ENCODE data around the gene TNS1. TPM values are rescaled to one million over a fixed set of nuclear protein-coding genes. Genes with fewer than 3 reads are reported as not detected.

The TNS1 gene
- polyA plus RNA-seq, 1 of the 3 experiments (the other 2 are of a cell fraction): 12.1 TPM

- Histone ChIP-seq H3K27me3 (ENCODE audit: insufficient read depth) (no peaks in the 10 kb centered on the region), H3F3A (replicated peaks; ENCODE audit: insufficient read depth) (peaks cover 35% of the 10 kb centered on the region), H3K79me2 (ENCODE audit: insufficient read depth) (no peaks in the 10 kb centered on the region), H3K9me2 (no peaks in the 10 kb centered on the region), H3K27ac (ENCODE audit: low read depth in 2 of 2, low read length in 1 of 2) (no peak overlapping the region), H3K4me2 (no peak overlapping the region), H3K9me3 (no peaks in the 10 kb centered on the region), H2AFZ (ENCODE audit: low read depth) (no peak overlapping the region), H3K9ac (no peak overlapping the region), H3K36me3 (replicated peaks in 1 of 2; ENCODE audit: control insufficient read depth in 1 of 2, insufficient read depth in 2 of 2, low read length in 1 of 2) (peaks cover 0 to 8% of the 10 kb centered on the region in 2 experiments), H3K4me1 (ENCODE audit: control insufficient read depth in 1 of 2, insufficient read depth in 2 of 2, low read depth in 1 of 2, low read length in 1 of 2) (peaks cover 0 to 13% of the 10 kb centered on the region in 2 experiments; a peak in 1 of 4 replicates), H3K4me3 (ENCODE audit: low read depth in 2 of 2, low read length in 1 of 2) (no peak overlapping the region), H4K20me1 (ENCODE audit: insufficient read depth) (no peaks in the 10 kb centered on the region; the same call in 1 of the 2 replicates)
- CTCF ChIA-PET: interaction anchor here (0.6 to 18.5 kb wide), 57 partner anchors 13 to 527 kb away, joined by 3 to 666 read pairs (median 7); partner anchors contain the start of genes RUFY4 and TNS1
- POLR2A ChIA-PET: no interaction called here
- WGBS (ENCODE audit: low lambda C conversion rate): 73% methylated on average over 12 of the region's 13 CpGs
- no peak for TF ChIP-seq POLR2AphosphoS5 (IDR thresholded peaks at IDR 0.05; ENCODE audit: low read depth, low read length)
- no peak for TF ChIP-seq MXI1 (IDR thresholded peaks at IDR 0.05; ENCODE audit: low read depth, low read length)
- no peak for TF ChIP-seq RCOR1 (IDR thresholded peaks at IDR 0.05; ENCODE audit: low read length)
- no peak for TF ChIP-seq RXRA (IDR thresholded peaks at IDR 0.05; ENCODE audit: borderline replicate concordance, low read depth)
- TF ChIP-seq JUND (IDR thresholded peaks at IDR 0.05): no peak
- DNase-seq: no peak
Observed at GRCh38 chr2:217789736-217790181, 213.0 kb downstream of the TNS1 start.

- no peaks in the 10 kb centered on the region for H3K27me3 ChIP-seq (ENCODE audit: insufficient read depth)
- H3F3A ChIP-seq (replicated peaks; ENCODE audit: insufficient read depth): peaks cover 32% of the 10 kb centered on the region
- no peak overlapping the region for H3K9ac ChIP-seq
- H3K79me2 ChIP-seq (ENCODE audit: insufficient read depth): no peaks in the 10 kb centered on the region
- POLR2A ChIA-PET: no interaction called here
- peaks cover 0 to 8% of the 10 kb centered on the region in 2 experiments for H3K36me3 ChIP-seq (replicated peaks in 1 of 2; ENCODE audit: control insufficient read depth in 1 of 2, insufficient read depth in 2 of 2, low read length in 1 of 2)
- WGBS (ENCODE audit: low lambda C conversion rate): 38% methylated on average over 15 of the region's 15 CpGs
- no peak overlapping the region for H3K4me2 ChIP-seq
- H3K9me2 ChIP-seq: no peaks in the 10 kb centered on the region
- no peaks in the 10 kb centered on the region; the same call in 1 of the 2 replicates for H4K20me1 ChIP-seq (ENCODE audit: insufficient read depth)
- no peaks in the 10 kb centered on the region for H3K9me3 ChIP-seq
- CTCF ChIA-PET: interaction anchor here (0.6 to 18.5 kb wide), 68 partner anchors 12 to 528 kb away, joined by 3 to 666 read pairs (median 6); partner anchors contain the start of genes RUFY4 and TNS1
- no peak overlapping the region for H3K27ac ChIP-seq (ENCODE audit: low read depth in 2 of 2, low read length in 1 of 2)
- DNase-seq: peak; percentile 83
- no peak for TF ChIP-seq YY1 (IDR thresholded peaks at IDR 0.05; ENCODE audit: low read depth)
- no peak for TF ChIP-seq FOSL2 (IDR thresholded peaks at IDR 0.05; ENCODE audit: borderline replicate concordance, low read depth)
- peak; percentile 86 for TF ChIP-seq SMC3 (IDR thresholded peaks at IDR 0.05; ENCODE audit: low read depth, low read length)
- no peak for TF ChIP-seq EP300 (IDR thresholded peaks at IDR 0.05; ENCODE audit: borderline replicate concordance in 1 of 2, low read depth in 1 of 2, low read length in 1 of 2)
- TF ChIP-seq CHD2 (IDR thresholded peaks at IDR 0.05; ENCODE audit: low read length, partially characterized antibody): no peak
- TF ChIP-seq RAD21 (IDR thresholded peaks at IDR 0.05; ENCODE audit: low read length): peak; percentile 98
- no peak for TF ChIP-seq JUND (IDR thresholded peaks at IDR 0.05)
- TF ChIP-seq IRF3 (IDR thresholded peaks at IDR 0.05; ENCODE audit: low read depth, low read length): no peak
- no peak for TF ChIP-seq SIN3A (IDR thresholded peaks at IDR 0.05; ENCODE audit: borderline replicate concordance, low read depth, low read length)
- TF ChIP-seq FOXJ3 (CRISPR knock-in tag; IDR thresholded peaks at IDR 0.05): no peak
- TF ChIP-seq CTCF (IDR thresholded peaks at IDR 0.05): peak; percentile 99
- peak overlapping the region in 1 of 2 experiments; percentile 54; a peak in 1 of 4 replicates for H3K4me3 ChIP-seq (ENCODE audit: low read depth in 2 of 2, low read length in 1 of 2)
- peaks cover 0 to 13% of the 10 kb centered on the region in 2 experiments; a peak in 1 of 4 replicates for H3K4me1 ChIP-seq (ENCODE audit: control insufficient read depth in 1 of 2, insufficient read depth in 2 of 2, low read depth in 1 of 2, low read length in 1 of 2)
- H2AFZ ChIP-seq (ENCODE audit: low read depth): no peak overlapping the region
Observed at GRCh38 chr2:217789003-217789735, 213.6 kb downstream of the TNS1 start.
